BJ (cell line): ENCODE data around the gene ARHGAP40. TPM values are rescaled to one million over a fixed set of nuclear protein-coding genes. Genes with fewer than 3 reads are reported as not detected.

ENCODE experiments used
- CTCF ChIA-PET: fragments of 350-600 bp; formaldehyde crosslinking; extraction: SDS; loops from one replicate; lab custom pipeline; 2021; ENCODE audit warnings: antibody characterized with exemption, inconsistent platforms; lab: Yijun Ruan, JAX
- POLR2A ChIA-PET: fragments of 300-600 bp; sonication (Branson Sonifier 250); formaldehyde crosslinking; extraction: SDS; loops from one replicate; lab custom pipeline; 2021; ENCODE audit warnings: antibody characterized with exemption; lab: Charles Lee
- DNase-seq: peaks from one replicate; pipeline ENCODE4 v3.0.0-alpha.2; 2011; ENCODE audit warnings: low read depth
- H3K27me3 ChIP-seq: 2 replicates; pipeline ENCODE4 v1.6.0; 2011; ENCODE audit warnings: low read length; ENCODE audit not compliant: control insufficient read depth, insufficient read depth
- H3K36me3 ChIP-seq: 2 replicates; pipeline ENCODE4 v1.5.1; 2011; ENCODE audit warnings: low read length; ENCODE audit not compliant: control insufficient read depth, insufficient read depth
- H3K4me3 ChIP-seq: 2 replicates; pipeline ENCODE4 v1.5.1; 2011; ENCODE audit warnings: low read depth, mild to moderate bottlenecking, control low read depth, low read length
- polyA plus RNA-seq: library from polyadenylated mRNA; depleted of rRNA; stranded (reverse); fragments of >200 nt; gene quantifications from 2 replicates; pipeline ENCODE4 v1.2.3, GENCODE V29; 2011
- TF ChIP-seq, protein P1 (sequence below): IDR thresholded peaks from 2 replicates; pipeline ENCODE4 v1.5.1; 2011; ENCODE audit warnings: low read depth, mild to moderate bottlenecking, control low read depth, inconsistent platforms, low read length, moderate library complexity; ENCODE audit not compliant: insufficient read depth

Gene ARHGAP40
- polyA plus RNA-seq, 1 experiment: not detected

DNA sequence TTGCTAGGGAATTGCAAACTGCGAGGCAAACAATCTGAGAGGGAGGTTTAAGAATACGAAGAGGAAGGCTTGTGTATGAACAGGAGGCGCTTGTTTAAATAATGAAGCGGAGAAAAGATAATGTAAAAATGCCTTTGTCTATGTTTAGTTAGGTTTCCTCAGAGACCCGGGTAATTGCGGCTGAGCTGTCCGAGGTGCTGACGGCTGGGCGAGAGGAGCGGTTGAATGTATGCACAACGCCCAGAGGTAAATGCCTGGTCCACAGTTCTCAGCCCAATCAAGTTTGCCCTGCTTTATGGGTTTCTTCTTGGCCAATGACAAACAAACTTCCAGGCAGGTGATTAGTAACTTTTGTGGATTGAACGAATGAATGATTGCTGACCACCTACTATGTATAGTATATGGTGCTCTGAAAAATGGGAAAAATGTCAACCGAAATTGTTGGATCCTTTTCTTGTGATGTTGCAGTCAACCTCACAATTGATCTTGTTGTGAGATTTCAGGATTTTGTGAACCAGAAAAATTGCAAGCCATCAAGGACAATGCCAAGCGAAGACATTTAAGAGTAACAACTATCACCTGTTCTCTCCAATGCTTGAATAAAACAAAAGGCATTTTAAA is 84.4 kb downstream of the ARHGAP40 start:
- Histone ChIP-seq H3K4me3 (no peak overlapping the region), H3K27me3 (no peaks in the 10 kb centered on the region), H3K36me3 (no peaks in the 10 kb centered on the region)
- no peak for DNase-seq
- TF ChIP-seq, protein P1, sequence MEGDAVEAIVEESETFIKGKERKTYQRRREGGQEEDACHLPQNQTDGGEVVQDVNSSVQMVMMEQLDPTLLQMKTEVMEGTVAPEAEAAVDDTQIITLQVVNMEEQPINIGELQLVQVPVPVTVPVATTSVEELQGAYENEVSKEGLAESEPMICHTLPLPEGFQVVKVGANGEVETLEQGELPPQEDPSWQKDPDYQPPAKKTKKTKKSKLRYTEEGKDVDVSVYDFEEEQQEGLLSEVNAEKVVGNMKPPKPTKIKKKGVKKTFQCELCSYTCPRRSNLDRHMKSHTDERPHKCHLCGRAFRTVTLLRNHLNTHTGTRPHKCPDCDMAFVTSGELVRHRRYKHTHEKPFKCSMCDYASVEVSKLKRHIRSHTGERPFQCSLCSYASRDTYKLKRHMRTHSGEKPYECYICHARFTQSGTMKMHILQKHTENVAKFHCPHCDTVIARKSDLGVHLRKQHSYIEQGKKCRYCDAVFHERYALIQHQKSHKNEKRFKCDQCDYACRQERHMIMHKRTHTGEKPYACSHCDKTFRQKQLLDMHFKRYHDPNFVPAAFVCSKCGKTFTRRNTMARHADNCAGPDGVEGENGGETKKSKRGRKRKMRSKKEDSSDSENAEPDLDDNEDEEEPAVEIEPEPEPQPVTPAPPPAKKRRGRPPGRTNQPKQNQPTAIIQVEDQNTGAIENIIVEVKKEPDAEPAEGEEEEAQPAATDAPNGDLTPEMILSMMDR: no peak
- ChIA-PET CTCF (interaction anchor here (1.0 to 1.1 kb wide), 2 partner anchors 9 to 27 kb away, joined by 3 read pairs; no protein-coding TSS in a partner anchor), POLR2A (no interaction called here)

GRCh38 chr20:38692436-38693411 is 91.1 kb downstream of the ARHGAP40 start:
- ChIA-PET POLR2A (no interaction called here), CTCF (interaction anchor here (0.7 to 1.1 kb wide), 2 partner anchors 34 to 38 kb away, joined by 3 read pairs; no protein-coding TSS in a partner anchor)

DNA sequence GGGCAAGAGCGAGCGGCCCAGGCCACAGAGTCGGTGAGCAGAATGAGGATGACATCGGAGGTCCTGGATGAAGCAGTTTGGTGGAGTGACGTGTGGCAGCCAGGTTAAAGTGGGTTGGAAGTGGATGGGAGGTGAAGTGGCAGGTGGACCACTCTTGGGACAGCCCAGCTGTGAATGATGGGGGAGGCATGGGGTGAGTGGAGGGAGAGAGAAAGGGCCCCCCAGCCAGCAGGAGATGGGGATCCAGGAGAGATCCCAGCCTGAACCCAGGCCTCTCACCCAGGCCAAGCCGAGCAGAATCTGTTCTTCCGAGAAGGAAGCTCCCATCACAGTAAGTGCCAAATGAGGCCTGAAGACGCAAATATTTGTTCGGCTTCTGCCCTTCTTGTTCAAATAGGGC is 95.7 kb downstream of the ARHGAP40 start:
- Histone ChIP-seq H3K27me3 (no peaks in the 10 kb centered on the region), H3K36me3 (no peaks in the 10 kb centered on the region), H3K4me3 (no peak overlapping the region)
- ChIA-PET CTCF (no interaction called here), POLR2A (no interaction called here)
- no peak for DNase-seq
- TF ChIP-seq, protein P1: no peak

More at GRCh38 chr20:38692436-38693411, 91.1 kb downstream of the ARHGAP40 start:
- Histone ChIP-seq H3K27me3 (no peaks in the 10 kb centered on the region), H3K36me3 (no peaks in the 10 kb centered on the region), H3K4me3 (no peak overlapping the region)
- TF ChIP-seq, protein P1: no peak
- DNase-seq: no peak

DNA sequence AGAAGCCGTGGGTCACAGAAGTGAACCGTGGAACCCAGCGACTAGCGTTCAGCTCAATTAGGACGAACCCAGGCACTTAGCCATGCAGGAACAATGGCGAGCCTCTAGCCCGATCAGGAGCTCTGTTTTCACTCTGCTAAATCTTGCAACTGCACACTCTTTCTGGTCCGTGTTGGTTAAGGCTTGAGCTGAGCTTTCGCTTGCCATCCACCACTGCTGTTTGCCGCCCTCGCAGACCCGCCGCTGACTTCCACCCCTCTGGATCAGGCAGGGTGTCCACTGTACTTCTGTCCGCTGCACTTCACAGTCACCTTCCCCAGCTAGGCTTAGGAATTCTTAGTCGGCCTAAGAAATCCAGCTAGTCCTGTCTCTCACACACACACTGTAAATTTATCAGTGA is 96.9 kb downstream of the ARHGAP40 start:
- TF ChIP-seq, protein P1: no peak
- no peak overlapping the region for H3K4me3 ChIP-seq
- no peak for DNase-seq
- CTCF ChIA-PET: no interaction called here
- POLR2A ChIA-PET: no interaction called here
- H3K36me3 ChIP-seq: no peaks in the 10 kb centered on the region
- peaks cover 2% of the 10 kb centered on the region; the same call in 1 of the 2 replicates for H3K27me3 ChIP-seq

DNA sequence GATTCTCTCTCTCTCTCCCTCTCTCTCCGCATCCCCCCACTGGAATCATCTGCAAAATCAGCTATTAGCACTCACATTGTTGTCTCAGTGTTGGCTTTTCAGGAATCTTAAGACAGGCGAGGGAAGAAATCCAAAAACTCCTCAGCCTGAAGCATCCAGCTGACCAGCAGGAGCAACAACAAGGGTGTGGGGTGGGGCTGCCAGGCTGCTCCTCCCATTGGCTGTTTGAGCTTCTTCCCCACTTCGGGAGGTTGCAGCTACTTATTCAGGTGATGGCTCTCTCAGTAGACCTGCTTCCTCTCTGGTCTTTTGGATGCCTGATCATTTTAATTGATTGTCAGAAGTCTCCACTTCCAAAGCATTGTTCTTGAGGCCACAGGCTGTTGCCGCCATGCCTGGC is 98.5 kb downstream of the ARHGAP40 start:
- peaks cover 5% of the 10 kb centered on the region for H3K27me3 ChIP-seq
- no peak for DNase-seq
- ChIA-PET CTCF (interaction anchor here (0.8 kb wide), 1 partner anchor 66 kb away, joined by 3 read pairs; no protein-coding TSS in a partner anchor), POLR2A (no interaction called here)
- H3K4me3 ChIP-seq: no peak overlapping the region
- TF ChIP-seq, protein P1: no peak
- H3K36me3 ChIP-seq: no peaks in the 10 kb centered on the region
